Adrenal gland (tissue), 5 donors: Measurements from ENCODE around the gene TMEM163.

Source experiments
- POLR2A ChIP-seq, 2 donors: fragments of 450-650 bp; IDR thresholded peaks; one replicate each; pipeline ENCODE4 v1.6.1; 2017; ENCODE audit warnings: antibody characterized with exemption in 2 of 2, mild to moderate bottlenecking in 2 of 2, moderate library complexity in 1 of 2
- TF ChIP-seq, protein P1 (sequence below), 6 experiments: fragments of 450-650 bp in 4 of 6; fragments of 200-600 bp in 2 of 6; sonication (generic) in 1 of 6; IDR thresholded peaks; 1 replicate in 5 of 6; 2 replicates in 1 of 6; pipeline versions ENCODE4 v1.5.1 to v1.8.0; 2016 to 2021; ENCODE audit warnings: antibody characterized with exemption in 6 of 6, mild to moderate bottlenecking in 2 of 6, moderate library complexity in 1 of 6
- donor health status: DM: no; HTN: no; CAD: no.

DNA sequence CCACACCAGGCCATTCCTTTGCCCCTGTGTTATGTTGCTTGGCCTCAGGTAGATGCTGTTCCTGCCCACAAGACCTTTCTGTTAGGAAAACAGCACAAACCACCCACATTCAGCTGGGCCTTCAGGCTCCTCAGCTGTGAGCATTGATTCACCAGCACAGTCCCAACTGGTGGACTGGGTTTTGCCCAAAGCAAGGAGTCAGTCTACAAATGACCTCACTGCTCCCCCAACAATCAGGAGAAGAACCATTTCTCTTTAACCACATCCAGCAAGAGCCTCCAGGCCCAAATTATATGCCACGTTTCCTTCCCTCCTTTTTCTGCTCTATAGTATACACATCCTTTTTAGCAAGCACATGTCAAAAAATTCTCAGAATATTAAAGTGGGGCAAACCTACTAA lies 5.2 kb downstream of the TMEM163 start:
- TF ChIP-seq, protein P1, sequence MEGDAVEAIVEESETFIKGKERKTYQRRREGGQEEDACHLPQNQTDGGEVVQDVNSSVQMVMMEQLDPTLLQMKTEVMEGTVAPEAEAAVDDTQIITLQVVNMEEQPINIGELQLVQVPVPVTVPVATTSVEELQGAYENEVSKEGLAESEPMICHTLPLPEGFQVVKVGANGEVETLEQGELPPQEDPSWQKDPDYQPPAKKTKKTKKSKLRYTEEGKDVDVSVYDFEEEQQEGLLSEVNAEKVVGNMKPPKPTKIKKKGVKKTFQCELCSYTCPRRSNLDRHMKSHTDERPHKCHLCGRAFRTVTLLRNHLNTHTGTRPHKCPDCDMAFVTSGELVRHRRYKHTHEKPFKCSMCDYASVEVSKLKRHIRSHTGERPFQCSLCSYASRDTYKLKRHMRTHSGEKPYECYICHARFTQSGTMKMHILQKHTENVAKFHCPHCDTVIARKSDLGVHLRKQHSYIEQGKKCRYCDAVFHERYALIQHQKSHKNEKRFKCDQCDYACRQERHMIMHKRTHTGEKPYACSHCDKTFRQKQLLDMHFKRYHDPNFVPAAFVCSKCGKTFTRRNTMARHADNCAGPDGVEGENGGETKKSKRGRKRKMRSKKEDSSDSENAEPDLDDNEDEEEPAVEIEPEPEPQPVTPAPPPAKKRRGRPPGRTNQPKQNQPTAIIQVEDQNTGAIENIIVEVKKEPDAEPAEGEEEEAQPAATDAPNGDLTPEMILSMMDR (IDR thresholded peaks at IDR 0.05), result no peak
- no peak for TF ChIP-seq POLR2A (IDR thresholded peaks at IDR 0.05)
